GM19193 (cell line): Measurements from ENCODE around the gene C10orf53.

Experiments
- POLR2A ChIP-seq: IDR thresholded peaks from 4 replicates; pipeline ENCODE4 v1.6.1; 2011; ENCODE audit not compliant: insufficient read depth, insufficient read length; ENCODE audit errors: extremely low read depth

The C10orf53 gene

DNA sequence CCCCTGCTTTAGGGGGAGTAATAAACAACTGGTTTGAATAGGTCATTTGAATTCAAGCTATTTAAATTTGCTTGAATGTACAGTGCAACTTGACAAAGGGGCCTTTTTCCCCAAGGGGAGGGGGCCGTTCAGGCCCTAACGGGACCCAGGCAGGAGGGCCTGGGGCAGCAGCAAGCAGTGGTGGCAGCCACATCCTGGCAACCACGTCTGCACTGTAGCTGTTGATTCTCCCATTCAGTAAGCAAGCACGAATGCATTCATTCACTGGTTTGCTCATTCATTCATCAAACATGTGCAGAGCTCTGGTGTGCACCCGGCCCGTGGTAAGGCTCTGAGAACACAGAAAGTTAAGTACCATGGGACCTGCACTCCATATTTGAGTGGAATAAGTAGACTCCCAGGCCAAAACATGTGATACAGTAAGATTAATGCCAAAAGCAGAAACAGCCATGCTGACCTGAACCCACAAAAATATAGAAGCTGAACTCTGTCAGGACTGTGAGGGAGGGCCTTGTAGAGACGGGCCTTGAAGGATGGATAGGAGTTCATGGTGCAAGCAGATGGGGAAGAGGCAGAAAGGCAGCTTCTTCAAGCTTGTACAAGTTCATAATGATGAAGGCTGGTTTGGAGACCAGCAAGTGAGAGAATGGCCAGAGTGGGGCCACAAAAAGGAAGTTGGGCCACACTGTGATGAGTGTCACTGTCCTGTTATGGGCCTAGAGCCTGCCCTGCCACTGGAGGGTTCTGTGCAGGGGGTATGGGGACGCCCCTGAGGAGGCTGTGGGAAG is 29.3 kb upstream of the C10orf53 start:
- TF ChIP-seq POLR2A = no peak

DNA sequence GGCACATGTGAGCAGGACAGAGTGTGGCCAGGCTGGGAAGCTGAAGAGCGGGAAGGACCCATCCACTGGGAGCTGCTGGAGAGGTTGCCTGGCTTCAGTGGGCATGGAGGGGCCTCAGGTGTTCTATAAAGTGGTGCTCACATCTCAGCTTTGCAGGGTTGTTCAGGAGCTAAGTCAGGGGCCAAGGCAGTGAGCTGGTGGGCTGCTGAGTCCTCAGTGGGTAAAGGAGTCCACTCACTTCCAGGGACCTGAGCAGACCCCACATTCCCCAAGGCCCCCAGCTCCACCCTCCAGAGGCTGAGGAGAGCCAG is 28.8 kb upstream of the C10orf53 start:
- TF ChIP-seq POLR2A = no peak

DNA sequence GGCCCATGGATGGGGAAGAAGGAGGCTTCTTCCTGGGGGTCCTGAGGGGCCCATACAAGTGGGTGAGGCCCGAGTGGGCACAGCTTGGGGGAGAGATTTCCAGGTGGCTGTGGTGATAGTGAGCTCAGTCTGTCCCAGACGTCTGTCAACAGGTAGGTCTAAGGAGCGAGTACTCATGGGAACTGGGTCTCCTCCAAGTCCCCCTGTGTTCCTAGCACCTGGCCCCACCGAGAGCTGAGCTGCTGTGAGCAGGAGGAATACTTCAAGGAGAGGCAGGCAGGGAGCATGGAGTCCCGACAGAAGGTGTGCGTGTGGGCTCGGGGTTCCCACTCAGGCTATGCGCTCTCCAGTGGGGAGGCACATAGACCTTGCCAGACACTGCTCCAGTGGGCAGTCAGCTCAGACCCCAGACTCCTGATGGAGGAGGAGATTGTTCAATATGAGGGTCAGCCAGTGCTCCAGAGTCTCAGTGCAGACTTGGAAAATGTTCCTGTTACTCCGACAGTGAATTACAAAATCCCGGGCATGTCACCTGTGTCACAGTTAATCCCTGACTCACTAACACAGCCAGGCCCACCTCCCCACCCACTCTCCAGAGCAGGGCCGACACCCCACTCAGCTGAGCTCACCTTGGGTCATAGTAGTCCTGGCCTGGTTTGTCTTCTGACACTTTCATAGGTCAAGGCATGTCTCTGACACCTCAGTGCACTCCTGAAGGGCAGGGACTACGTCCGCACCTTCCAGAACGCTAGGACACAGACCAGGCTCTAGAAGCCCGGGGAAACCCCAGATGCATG is 28.2 kb upstream of the C10orf53 start:
- no peak for TF ChIP-seq POLR2A

DNA sequence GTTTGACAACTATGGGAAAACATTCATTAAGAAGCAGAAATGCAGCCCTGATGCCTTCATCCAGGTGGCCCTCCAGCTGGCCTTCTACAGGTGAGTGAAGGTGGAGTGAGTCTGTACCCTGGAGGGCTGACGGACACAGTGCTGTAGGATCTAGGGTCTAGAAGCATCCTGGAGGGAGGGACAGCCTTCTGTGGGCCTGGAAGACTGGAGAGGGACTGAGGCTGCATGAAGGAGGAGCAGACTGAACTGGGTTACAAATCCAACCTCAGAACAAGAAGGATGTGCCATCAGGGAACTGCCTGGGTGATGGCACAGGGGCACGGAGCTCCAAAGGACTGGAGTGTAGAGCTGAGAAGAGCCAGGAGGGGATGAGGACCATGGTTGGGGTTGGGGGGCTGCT is 27.5 kb upstream of the C10orf53 start:
- no peak for TF ChIP-seq POLR2A

DNA sequence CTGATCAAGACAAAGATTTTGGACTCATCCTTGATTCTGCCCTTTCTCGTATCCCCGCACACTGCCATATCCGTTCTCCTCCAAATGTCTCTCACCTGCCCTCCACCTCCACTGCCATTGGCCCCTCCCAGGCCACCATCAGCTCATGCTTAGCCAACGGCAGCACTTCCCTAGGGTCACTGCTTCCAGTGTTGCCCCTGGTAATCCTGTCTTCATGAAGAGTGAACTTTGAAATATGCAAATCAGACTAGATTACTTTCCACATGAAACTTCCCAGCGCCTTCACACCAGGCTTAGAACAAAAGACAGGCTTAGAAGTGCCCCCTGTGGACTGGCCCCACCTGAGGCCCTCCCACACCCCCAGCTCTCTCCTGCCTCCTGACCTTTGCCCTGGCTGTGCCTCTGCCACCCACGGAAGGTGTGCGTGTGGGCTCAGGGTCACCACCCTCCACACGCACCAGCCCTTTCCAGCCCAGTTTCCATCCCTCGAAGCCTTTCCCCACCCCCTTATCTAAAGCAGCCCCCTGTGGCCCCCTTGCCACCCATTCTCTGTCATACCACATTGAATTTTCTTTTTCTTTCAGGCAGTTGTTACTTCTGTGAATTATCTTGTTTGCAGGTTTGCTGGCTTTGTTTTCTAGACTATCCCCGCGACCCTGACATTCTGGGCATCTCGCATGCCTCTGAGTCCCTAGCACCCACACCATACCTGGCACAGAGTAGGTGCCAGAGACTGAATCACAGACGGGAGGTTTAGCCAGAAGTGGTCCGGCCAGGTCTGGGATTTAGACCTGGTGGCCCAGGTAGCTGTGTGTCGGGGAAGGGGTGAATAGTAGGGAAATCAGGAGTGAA is 26.8 kb upstream of the C10orf53 start:
- TF ChIP-seq POLR2A = no peak

DNA sequence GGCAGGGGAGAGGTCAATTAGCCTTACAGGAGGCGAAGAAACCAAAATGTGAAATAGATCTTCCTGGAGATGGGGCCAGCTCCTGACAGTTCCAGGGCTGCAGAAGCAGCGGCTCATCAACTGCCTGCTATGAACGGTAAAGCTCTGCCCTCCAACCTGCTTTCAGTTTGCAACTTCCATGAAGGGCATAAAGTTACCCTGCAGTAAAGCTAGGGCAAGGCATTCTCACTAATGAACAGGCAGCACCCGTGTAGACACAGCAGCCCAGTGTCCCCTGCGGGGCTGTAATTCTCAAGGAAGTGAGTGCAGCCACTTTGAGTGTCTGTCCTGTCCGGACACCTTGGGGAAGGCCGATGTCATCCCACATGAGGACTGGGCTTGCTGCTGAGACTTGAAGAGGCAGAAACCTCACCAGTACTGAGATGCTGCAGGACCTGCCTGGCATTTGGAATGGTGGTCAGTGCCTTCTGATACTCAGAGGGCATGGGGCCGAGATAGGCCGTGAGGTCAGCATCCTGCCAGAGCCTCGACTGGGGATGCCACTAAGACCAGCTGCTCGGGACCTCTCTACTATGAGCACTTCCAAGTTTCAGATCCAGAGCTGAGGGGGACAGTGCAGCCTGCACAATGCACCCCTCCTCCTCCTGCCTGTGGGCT is 26.1 kb upstream of the C10orf53 start:
- TF ChIP-seq POLR2A = no peak

DNA sequence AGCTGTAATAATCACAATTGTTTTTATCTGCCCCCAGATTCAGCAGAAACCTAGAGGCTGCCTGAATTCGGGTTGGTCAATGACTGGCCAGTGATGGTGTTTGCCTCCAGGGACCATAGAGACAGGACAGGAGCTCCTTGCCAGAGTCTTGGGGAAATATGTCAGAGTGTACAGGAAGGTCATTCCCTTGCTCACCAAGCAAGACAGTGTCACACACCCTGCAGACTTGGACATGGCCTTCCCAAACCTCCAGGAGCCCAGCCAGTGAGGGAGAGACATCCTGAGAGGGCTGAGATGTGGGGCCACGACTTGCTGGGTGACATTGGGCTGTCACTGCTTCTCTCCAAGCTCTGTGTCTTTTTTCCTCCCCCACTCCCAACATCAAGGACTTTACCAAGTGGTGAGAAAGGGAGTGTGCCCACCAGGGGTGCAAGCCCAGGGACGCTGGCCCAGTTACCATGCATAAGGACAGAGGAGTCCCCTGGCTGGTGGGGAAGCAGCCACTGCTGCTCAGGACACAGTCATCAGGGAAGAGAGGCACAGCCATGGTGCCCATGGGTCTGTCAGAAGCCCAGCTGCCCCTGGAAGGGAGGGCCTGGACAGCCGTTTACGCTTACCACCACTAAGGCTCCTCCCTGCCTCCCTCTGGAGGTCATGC is 25.3 kb upstream of the C10orf53 start:
- TF ChIP-seq POLR2A = no peak

DNA sequence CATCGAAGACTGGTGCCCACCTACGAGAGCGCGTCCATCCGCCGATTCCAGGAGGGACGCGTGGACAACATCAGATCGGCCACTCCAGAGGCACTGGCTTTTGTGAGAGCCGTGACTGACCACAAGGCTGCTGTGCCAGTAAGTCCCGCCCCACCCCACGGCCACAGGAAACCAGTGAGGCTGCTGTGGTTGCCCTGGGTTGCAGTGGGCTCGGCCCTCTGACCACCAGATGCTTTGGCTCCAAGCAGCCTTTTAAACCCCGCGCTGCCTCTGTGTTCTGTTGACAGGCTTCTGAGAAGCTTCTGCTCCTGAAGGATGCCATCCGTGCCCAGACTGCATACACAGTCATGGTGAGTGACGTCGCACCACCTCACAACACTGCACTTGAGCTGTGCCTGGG is 24.4 kb upstream of the C10orf53 start:
- TF ChIP-seq POLR2A = no peak

DNA sequence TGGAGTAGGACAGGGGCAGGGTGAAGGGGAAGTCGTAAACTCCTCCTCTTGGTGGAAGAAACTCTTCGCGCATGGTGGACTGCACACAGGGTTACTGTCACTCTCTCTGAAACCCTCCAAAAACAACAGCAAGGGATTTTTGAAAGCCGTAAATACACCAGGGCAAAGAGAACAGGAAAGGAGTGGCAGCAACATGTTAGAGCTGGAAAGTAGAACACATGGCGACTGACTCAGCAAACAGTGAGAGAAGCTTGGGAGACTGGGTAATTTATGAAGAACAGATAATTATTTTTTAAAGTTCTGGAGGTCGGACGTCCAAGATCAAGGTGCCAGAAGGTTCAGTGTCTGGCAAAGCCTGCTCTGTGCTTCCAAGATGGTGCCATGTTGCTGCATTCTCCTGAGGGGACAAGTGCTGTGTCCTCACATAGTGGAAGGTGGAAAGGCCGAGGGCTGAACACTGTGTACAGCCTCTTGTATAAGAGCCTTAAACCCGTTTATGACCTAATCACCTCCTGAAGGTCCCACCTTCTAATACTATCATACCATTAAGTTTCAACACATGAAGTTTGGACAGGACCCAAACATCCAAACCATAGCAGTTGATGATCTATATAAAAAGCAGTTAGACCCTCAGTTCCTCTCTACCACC is 22.5 kb upstream of the C10orf53 start:
- no peak for TF ChIP-seq POLR2A

DNA sequence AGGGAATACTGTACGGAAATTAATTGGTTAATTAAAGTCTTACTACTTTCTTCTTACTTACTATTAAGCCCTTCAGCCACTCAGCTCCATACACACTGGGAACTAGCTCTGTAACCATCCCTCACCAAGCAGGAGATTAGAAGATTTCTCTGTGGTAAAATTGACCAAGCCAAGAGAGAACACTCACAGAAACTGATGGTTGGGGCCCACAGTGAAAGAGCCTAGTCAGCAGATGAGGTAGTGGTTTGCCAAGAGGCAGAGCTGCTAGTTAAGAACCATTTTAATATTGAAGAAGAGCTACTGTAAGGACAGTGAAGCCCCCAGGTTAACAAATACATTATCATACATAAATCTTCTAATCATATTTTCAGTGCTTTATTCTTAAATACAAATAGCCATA is 21.8 kb upstream of the C10orf53 start:
- TF ChIP-seq POLR2A = no peak

DNA sequence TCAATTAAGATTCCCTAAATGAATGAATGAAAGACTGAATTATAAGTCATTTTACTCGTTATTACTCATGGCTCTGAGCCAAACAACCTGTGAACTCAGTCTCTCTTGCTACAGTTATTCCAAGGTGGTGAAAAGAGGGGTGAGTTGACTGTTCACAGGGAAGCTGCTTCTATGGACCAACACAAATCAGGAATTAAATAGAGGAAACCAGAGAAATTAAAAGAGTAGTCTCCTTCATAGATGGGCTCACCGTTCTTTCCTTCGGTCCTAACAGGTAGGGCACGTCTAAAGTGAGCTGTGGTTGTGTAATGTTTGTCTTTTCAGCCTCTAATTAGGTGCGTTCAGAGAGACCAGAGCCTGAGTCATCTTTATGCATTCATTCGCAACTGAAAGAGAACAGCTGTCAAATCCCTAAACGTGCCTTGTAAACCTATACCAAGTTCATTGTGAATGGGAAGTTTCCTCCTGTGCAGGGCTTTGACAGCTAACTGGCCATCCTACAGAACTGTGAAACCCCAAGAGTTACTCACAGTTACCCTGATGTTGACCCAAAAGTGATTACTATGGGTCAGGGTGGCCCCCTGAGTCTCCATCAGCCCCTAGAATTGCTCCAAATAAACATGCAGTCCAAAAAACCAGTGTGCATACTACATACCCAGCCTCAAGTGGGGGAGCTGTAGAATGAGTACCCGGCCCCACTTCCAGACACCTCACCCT is 18.2 kb upstream of the C10orf53 start:
- no peak for TF ChIP-seq POLR2A

DNA sequence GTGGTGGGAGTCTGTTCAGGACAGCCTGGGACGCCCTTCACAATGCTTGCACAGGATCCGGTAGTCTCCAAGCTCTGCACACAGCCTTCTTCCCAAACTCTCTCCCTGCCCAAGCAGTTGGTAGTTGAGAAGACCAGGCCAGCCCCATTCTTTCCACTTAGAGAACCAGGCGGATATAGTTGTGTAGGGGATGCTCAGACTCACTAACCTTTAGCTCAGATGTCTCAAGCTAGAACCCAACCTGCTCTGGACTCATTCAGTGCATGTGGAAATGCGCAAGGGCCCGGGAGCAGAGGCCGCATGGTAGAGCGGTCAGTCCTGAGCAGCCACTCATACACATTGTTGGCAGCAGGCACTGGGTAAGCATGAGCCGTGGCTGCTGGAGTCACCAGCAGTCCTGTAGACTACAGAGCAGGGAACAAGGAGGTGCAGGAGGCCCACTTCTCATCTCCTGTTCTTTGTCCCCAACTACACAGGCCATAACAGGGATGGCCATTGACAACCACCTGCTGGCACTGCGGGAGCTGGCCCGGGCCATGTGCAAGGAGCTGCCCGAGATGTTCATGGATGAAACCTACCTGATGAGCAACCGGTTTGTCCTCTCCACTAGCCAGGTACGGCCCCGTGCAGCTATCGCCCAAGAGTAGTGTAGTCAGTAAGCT is 17.2 kb upstream of the C10orf53 start:
- no peak for TF ChIP-seq POLR2A

DNA sequence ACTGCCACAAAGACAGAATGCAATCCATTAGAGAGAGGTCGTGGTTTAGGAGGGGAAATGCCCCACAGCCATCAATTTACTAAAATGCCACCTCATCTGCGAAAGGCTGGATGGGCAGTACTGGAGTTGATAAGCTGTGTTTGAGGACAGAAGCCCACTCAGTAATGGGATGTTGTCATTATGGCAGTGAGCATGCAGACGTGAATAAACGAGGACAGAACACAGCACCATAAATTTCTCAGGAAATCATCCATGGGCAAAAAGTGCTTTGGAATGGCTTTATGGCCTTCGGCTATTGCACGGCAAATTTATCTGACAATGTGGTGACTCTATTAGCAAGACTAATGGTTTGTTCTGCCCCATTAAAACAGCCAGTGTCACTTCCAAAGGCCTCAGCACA is 15.9 kb upstream of the C10orf53 start:
- no peak for TF ChIP-seq POLR2A
